22Rv1 (cell line): ENCODE data around the gene MAP1S.

Experiments used
- H3K27ac ChIP-seq: fragments of 450-650 bp; 2 replicates; pipeline ENCODE4 v1.5.1; 2017
- ZFX ChIP-seq: fragments of 450-650 bp; IDR thresholded peaks from 2 replicates; pipeline ENCODE4 v1.6.1; 2017; ENCODE audit warnings: antibody characterized with exemption, borderline replicate concordance
- TF ChIP-seq, protein P1 (sequence below): fragments of 450-650 bp; IDR thresholded peaks from 2 replicates; pipeline ENCODE4 v1.5.1; 2017; ENCODE audit warnings: mild to moderate bottlenecking

The MAP1S gene, protein sequence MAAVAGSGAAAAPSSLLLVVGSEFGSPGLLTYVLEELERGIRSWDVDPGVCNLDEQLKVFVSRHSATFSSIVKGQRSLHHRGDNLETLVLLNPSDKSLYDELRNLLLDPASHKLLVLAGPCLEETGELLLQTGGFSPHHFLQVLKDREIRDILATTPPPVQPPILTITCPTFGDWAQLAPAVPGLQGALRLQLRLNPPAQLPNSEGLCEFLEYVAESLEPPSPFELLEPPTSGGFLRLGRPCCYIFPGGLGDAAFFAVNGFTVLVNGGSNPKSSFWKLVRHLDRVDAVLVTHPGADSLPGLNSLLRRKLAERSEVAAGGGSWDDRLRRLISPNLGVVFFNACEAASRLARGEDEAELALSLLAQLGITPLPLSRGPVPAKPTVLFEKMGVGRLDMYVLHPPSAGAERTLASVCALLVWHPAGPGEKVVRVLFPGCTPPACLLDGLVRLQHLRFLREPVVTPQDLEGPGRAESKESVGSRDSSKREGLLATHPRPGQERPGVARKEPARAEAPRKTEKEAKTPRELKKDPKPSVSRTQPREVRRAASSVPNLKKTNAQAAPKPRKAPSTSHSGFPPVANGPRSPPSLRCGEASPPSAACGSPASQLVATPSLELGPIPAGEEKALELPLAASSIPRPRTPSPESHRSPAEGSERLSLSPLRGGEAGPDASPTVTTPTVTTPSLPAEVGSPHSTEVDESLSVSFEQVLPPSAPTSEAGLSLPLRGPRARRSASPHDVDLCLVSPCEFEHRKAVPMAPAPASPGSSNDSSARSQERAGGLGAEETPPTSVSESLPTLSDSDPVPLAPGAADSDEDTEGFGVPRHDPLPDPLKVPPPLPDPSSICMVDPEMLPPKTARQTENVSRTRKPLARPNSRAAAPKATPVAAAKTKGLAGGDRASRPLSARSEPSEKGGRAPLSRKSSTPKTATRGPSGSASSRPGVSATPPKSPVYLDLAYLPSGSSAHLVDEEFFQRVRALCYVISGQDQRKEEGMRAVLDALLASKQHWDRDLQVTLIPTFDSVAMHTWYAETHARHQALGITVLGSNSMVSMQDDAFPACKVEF

DNA sequence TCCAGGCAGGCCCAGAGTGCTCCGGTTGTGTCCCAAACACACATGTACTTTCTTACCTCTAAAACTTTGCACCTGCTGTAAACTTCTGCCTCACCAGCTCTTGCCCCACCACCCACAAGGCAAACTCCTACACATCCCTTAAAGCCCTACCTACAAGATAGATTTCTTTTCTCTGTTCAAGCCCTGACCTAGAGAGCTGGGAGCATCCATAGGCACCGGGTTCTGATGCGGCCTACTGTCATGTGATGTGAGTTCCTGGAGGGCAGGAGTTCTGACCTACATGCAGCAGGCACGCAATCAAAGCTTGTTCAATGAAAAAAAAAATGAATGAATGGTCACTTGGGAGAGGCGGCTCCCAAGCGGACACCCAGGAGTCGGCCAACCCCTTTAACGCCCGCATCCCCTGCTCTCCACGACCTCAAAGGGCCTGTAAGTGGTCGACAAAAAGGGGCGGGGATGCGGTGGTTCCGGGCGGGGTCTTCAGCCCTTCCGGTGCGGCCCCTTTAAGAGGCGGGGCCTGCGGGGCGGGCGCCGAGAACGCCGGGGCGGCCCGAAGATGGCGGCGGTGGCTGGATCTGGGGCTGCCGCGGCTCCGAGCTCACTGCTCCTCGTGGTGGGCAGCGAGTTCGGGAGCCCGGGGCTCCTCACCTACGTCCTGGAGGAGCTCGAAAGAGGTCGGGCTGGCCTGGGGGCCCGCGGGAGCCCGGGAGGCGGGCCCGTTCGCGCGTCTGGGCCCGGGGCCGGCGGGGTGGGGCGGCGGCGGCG, at the start of gene MAP1S:
MAP1S (plus strand) TSS at position 534 of the 765 bp plus-strand sequence; CDS start at position 557, 23 bp downstream.
- H3K27ac ChIP-seq = peak within 1 kb of the TSS; percentile 71

DNA sequence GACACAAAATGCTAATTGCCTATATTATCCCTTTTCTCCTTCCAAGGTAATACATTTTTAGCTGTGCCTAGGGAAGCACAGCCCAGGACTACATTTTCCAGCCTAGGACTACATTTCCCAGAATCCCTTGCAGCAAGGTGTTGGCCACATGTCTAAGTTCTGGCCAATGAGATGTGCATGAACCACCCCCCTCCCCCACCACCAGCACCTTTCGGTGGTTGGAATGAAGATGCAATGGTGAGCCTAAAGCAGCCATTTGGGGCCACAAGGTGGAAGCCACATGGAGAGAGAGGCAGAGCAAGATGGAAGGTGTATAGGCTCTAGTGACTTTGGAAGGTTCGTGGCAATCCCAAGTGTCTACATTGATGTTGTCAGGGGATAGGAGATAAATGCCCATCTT, 47.4 kb upstream of the MAP1S start:
- H3K27ac ChIP-seq = no peak overlapping the region
- TF ChIP-seq, protein P1, sequence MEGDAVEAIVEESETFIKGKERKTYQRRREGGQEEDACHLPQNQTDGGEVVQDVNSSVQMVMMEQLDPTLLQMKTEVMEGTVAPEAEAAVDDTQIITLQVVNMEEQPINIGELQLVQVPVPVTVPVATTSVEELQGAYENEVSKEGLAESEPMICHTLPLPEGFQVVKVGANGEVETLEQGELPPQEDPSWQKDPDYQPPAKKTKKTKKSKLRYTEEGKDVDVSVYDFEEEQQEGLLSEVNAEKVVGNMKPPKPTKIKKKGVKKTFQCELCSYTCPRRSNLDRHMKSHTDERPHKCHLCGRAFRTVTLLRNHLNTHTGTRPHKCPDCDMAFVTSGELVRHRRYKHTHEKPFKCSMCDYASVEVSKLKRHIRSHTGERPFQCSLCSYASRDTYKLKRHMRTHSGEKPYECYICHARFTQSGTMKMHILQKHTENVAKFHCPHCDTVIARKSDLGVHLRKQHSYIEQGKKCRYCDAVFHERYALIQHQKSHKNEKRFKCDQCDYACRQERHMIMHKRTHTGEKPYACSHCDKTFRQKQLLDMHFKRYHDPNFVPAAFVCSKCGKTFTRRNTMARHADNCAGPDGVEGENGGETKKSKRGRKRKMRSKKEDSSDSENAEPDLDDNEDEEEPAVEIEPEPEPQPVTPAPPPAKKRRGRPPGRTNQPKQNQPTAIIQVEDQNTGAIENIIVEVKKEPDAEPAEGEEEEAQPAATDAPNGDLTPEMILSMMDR = no peak
- no peak for TF ChIP-seq ZFX

More for the DNA sequence above, at the start of gene MAP1S:
- no peak for TF ChIP-seq ZFX
- TF ChIP-seq, protein P1 = no peak

DNA sequence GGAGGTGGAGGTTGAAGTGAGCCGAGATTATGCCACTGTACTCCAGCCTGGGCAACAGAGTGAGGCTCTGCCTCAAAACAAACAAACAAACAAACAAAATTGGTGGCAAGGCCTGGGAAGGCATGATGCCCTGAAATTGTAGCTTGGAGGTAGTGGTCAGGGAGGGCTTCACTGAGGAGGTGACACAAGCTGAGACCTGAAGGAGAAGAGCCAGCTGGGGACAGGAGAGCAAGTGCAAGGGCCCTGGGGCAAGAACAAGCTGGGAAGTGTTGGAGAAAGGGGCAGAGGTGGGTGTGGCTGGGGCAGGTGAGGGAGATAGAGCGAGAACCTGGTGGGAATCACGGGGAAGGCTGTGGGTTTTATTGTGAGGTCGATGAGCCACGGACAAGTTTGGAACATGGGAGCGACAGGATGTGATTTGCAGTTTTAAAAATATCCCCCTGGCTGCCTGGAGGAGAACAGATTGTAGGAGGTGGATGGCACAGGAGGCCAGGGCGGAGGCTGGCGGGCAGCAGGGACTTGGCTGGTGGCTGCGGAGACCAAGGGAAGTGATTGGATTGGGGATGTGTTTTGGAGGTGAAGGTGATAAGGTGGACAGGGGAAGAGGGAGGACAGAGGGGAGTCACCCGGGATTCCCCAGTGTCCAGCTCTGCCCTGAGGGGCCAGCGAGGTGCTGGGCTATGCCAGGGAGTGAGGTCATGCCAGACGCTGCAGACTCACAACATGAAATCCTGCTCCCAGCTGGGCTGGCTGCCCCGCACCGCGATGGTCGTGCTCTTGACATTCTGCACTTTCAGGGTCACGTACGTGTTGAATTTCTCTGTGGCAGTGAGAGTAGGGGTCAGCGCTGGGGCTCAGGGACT, 45.1 kb upstream of the MAP1S start:
- TF ChIP-seq, protein P1 = no peak
- no peak for TF ChIP-seq ZFX
- no peak overlapping the region for H3K27ac ChIP-seq

DNA sequence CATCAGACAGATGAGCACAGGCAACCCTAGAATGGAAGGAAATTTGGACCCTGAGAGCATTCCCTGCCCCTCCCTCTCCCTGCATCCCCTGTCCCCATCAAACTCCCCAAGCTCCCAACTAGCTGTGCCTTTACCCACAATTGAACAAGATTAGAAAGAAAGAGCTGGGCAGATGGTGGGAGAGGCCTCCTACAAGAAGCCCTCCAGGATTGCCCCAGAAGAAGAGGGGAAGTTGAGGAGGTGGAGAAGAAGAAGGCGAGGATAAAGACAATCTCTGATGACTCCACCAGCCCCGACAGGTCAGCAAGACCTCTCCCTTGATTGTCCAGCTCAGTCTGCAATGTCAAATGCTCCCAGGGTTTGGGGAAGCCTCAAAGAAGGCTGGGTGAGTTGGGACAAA, 43.0 kb upstream of the MAP1S start:
- no peak overlapping the region for H3K27ac ChIP-seq
- TF ChIP-seq ZFX = no peak
- TF ChIP-seq, protein P1 = no peak

DNA sequence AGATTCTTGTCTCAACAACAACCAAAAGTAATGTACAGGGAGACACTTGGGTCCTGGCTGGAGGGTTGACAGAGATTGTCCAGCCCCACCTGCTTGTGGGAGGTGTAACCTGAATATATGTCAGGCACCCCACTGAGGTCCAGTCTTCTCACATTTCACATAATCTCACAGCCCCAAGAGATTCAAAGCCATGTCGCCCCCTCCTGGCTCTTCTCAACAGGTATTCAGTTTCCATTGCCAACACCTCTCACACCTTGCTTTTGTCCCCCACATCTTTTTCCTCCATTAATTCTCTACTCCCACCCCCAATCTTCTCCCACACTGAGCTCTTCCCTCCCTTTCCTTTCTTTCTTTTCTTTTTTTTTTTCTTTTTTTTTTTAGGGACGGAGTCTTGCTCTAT, 42.3 kb upstream of the MAP1S start:
- TF ChIP-seq, protein P1 = peak; percentile 43
- TF ChIP-seq ZFX = no peak
- no peak overlapping the region for H3K27ac ChIP-seq

DNA sequence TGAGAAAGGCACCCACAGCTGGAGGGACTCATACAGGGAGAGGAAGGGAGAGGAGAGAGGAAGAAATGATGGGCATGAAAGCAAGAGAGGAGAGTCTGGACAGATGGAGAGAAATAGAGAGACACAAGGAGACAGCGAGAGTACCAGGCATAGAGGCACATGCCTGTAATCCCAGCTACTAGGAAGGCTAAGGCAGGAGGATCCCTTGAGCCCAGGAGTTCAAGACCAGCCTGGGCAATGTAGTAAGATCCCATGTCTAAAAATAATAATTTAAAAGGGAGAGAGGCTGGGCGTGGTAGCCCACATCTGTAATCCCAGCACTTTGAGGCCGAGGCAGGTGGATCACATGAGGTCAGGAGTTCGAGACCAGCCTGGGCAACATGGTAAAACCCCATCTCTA, 40.4 kb upstream of the MAP1S start:
- no peak for TF ChIP-seq ZFX
- TF ChIP-seq, protein P1 = no peak
- no peak overlapping the region for H3K27ac ChIP-seq
